ENCODE measurements around the gene KLRG1.

Gene KLRG1

DNA sequence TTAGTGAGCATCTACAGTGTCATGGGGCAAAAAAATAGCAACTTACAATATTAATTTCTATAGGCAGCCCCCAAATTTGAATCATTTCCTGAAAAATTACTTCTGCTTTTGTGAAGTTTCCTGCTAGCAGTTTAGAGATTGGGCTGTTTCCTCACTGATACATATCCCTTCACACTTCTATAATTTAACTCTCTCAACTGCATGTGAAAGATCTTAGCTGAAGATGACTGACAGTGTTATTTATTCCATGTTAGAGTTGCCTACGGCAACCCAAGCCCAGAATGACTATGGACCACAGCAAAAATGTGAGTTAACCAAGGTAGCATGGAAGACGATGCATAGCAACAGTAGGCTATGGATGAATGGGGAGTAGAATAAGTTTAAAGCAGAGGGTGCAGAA is at the start of gene KLRG1:
KLRG1 (plus strand) TSS at position 134 of the 400 bp plus-strand sequence; CDS start at position 224, 90 bp downstream.
- no peak for DNase-seq (ENCODE audit: low read depth in 2 of 2)

DNA sequence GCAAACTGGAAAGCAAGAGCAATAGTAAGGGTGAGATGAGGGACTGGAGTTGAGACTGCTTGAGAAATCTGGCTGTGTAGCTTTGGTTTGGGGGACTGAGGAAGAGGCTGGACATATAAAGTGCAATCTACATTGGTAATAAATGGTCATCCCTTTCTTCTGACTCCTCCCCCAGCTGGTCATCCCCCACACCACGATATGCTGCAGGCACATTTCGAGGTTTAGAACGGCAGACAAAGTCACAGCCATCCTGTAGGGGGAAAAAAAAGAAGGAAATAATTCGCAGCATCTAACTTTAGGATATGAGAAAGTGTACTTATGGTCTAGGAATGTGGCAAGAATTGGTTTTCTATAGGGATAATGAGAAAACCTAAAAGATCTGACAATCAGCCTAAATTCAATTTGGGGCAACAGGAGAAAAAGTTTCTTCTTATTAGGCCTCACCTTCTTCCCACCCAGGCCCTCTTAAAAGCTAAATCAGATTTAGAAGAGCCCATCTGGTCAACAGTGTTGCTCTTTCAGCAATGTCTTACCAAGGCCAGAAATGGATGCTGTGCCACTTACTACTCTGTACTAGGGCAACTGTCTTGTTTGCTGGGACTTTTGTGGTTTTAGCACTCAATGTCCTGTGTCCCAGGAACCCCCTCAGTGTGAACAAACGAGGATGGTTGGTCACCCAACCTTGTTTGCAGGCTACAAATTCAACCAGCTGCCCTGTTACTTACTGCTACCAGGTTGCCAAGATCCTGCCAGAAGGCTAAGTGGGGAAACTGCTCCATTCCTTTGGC is 47.5 kb upstream of the KLRG1 start:
- no peak for DNase-seq (ENCODE audit: low read depth in 2 of 2)

DNA sequence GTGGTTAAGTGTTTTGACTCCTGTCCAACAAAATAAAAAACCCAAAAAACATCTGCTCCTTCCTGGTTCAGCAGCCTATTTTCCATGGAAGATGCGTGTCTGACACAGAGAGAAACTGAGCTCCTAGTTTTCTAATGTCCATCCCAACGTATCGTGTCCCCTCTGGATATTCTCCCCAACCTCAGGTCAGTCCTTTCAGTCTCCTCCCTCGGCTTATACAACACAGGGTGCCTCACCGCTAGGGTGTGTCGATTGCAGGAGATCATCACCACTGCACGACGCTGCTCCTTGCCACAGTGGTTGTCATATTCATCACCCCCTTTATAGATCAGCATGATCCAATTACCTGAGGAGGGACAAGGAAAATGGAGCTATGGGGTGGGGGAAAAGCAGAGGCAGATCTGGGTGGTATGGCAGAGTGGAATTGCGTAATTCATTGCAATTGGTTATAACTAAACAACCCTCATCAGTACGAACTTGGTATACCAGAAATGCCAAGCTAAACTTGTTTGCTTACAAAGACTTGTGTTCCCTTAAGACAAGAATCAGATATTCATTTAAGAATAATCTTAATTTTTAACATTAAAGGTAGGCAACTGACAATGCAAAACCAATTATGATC is 45.7 kb upstream of the KLRG1 start:
- DNase-seq (ENCODE audit: low read depth in 2 of 2), result no peak

DNA sequence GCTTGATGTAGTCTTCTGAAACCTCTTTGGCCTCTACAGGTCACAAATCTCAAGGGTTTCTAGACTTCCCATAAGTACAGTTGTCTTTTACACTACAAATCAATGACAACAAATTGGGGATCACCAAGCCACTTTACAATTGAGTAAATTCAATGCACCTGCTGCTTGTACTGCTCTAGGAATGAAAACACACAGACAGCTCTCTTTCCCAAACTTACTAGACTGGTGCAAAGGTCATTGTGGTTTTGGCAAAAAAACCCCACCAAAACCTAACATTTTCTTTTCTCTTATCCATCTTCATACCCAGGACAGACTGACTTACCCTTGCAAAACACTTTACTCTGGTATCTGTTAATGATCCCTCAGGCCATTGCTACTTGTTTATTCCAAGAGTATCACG is 42.6 kb upstream of the KLRG1 start:
- no peak for DNase-seq (ENCODE audit: low read depth in 2 of 2)

DNA sequence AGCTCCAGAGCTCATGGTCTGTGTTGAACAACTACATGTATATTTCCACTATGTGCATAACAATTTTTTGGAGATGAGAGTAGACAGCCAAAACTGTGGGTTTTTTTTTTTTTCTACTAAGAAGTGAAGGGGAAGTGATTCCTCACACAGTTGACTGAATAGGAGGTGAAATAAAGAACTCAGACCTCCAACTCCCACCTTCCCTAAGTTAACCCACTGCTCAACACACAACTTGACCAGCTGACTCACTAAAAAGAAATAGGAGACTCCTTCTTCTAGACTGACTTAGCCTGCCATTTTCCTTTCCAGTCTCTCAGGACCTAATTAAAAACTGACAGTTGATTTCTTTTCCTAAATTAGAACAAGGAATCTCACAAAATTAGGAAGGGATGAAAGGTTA is 41.6 kb upstream of the KLRG1 start:
- no peak for DNase-seq (ENCODE audit: low read depth in 2 of 2)

DNA sequence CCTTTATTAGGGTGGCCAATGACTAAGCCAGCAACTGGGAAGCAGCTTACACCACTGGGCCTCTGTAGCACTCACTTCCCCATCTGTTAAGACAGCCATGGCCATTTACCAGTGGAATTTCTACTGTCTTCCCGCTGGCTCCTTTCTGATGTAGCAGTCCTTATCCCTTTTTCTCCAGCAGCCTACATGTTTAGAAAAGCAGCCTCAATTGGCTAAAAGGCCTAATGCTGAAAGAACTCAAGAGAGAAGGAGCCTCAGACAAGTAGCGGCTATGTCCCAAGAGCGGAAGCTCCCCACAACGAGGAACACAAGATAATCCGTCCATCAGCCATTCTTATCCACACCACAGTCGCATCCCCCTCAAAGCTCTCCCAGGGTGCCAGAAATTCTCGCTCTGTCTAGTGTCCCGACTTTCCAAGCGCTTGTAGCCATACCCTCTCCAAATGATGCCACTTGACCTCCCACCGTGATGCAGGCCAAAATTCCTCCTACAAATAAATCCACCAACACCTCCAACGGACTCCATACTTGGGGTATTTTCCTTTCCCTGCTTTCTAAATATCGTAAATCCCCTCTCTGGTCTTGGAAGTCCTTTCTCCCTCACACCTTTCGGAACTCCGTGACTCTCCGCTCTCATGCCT is 40.5 kb upstream of the KLRG1 start:
- DNase-seq (ENCODE audit: low read depth in 2 of 2), result no peak

DNA sequence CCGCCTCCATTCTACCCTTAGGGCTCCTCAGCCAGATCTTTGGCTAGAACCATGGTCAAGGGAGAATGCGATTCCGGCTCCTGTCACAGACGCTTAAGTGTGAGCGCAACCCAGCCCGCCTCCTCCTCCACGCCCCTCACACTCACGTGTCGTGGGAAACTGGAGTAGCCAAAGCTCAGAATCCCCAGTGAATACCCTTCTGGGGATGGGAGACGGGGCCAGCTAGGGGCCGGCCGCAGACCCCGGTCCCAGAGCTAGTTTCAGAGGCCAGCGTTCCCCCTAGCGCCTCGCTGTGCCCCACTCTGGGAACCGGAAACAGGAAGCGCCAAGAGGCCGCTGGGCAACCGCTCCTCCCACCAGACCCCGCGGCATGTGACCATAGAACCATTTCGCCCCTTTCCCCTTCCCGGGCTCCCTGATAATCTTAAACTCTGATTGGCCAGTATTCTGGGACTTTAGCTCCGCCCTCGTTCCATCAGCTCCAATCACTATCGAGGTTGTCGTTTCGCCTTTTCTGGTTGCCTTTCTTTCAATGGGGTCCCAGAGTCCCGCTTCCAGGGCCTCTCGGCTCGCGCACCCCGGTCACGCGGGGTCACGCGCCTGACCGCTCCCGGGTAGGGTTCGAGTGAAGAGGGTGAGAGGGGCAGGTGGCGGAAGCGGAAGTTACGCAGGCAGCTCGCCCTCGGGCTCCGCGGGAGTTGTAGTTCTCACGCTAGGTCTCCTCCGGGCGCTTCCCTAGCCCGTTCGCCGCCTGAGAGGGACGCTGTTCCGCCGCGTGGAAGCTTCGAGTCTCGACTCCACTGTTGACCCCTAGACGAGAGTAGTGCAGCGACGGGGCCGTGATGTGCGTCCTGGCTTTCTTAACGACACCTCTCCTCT is 39.8 kb upstream of the KLRG1 start, which contains the start of gene M6PR:
M6PR (minus strand) TSS at position 304 of the 879 bp plus-strand sequence. CDS start 3,241 bp downstream, outside the sequence.
- peak; percentile 79 to 89 for DNase-seq (ENCODE audit: low read depth in 2 of 2)

DNA sequence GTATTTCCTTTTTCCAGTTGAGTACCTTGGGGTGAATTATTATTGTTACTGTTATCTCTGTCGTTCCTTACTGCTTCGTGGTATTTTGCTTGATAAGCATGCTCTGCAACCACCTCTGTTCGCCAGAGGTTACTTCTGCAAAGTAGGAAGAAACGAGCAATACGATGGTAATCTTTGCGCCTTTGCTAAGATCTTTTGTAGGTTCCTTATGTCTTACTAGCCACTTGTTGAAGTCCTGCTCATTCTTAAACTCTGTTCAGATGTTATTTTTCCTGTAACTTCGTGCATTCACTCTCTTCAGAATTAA is 39.2 kb upstream of the KLRG1 start:
- no peak for DNase-seq (ENCODE audit: low read depth in 2 of 2)

DNA sequence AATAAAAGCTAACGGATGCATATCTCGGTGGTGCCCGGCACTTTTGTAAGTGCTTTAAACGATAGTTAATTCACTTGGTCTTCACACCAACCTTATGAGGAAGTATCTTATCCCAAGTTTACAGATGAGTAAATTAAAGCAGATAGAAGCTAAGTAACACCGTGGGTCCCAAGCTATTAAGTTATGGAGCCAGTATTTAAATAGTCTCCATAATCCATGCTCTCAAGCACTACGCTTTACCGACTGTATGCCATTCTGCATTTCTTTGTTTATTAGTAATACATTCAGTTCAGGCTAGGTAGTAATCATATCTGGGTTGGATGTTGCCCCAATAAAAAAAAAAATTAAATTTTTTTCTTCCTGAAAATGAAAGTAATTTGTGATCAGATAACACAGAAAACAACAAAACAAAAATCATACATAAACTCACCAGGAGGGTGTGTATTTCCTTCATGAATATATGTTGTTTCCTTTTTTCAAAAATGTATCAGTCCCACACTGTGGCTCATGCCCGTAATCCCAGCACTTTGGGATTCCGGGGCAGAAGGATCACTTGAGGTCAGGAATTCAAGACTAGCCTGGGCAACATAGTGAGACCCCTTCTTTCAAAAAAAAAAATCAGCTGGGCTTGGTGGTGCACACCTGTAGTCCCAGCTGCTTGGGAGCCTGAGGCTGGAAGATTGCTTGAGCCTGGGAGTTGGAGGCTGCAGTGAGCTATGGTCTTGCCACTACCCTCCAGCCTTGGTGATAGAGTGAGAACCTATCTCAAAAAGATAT is 38.5 kb upstream of the KLRG1 start:
- DNase-seq (ENCODE audit: low read depth in 2 of 2), result no peak

DNA sequence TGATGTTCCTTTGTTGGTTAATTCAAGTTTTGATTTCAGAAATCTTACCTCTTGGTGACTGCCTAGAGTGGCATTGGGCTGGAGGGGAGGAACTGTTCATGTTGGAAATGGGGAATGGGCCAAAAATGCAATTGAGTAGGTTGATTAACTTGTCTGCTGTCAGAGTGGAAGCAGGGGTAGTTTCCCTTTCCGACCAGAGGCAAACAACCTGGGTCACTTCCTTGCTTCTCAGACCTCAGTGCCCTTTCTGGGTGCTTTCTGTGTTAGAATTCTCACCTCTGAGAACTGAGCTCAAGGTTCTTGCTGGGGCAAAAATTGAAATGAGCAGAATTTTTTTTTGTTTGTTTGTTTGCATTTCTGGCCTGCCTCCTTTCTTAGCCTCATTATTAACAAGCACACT is 37.6 kb upstream of the KLRG1 start:
- peak; percentile 16 to 17 for DNase-seq (ENCODE audit: low read depth in 2 of 2)

DNA sequence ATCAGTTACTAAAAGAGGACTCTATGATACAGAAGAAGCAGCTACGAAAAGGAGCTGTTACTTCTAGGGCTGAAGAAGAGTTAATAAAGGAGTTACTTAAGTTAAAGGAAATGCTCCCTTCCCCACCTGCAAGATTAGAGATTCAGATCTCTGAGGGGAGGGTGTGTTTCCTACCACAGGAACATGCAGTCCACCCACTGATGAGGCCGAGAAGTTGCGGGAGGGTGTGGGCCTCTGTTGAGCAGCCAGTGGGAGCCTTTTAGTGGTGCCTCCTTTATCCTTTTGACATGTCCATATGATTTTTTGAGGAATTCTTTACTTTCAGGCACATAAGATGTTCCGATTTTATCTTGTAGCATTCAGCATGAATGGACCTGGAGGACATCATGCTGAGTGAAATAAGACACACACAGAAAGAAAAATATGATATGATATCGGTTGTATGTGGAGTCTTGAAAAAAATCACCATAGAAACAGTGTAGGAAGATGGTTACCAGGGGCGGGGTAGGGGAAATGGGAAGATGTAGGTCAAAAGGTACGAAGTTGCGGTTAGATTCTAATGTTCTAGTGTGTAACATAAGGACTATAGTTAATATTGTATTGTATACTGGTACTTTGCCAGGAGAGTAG is 35.5 kb upstream of the KLRG1 start:
- peak; percentile 27 to 37 for DNase-seq (ENCODE audit: low read depth in 2 of 2)

DNA sequence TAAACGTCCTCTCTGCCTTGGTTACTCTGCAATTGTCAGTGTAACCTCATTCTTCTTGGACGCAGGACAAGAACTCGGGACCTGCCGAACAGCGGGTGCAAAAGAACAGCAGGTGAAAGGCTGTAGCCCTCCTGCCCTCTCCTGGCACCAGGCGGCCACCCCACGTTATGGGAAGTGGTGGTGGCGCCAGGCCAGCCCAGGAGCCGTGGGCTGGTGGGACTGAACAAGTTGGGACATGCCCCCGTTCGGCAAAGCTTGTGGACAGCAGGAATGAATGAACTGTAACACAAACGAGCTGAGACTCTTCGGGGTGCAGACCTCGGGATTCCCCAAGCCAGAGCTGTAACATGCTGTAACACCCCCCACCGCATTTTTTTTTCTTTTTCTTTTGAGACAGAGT is 33.3 kb upstream of the KLRG1 start:
- DNase-seq (ENCODE audit: low read depth in 2 of 2), result no peak

DNA sequence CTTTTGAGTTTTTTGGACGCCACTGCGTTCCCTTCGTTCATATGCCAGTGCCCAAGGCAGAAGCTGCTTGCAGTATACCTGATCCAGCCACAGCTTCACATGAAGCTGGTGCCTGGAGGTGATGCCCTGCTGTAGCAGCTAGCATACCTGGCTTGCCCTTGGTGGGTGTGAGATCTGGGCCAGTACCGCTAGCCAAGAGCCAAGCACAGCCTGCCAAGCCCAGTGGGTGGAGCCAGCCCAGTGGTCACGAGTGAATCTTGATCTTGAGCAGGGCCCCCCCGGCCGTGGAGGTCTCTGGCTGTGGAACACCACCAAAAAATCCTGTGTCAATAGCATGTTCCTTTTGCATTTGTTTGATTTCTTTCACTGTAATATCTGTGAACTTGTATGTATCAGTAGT is 32.6 kb upstream of the KLRG1 start:
- DNase-seq (ENCODE audit: low read depth in 2 of 2), result no peak

DNA sequence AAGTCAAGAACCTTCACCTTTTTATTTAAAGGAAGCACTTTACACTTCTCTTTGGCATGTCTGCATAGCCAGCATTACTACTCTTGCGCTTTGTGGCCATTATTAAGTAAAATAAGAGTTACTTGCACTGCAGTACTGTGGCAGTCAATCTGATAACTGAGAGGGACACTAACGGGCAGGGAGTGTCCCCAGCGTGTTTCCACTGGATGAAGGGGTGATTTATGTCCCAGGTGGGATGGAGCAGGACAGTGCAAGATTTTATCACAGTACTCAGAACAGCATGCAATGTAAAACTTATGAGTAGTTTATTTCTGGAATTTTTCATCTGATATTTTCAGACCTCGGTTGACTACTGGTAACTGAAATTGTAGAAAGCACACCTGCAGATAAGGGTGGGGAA is 31.8 kb upstream of the KLRG1 start:
- no peak for DNase-seq (ENCODE audit: low read depth in 2 of 2)

DNA sequence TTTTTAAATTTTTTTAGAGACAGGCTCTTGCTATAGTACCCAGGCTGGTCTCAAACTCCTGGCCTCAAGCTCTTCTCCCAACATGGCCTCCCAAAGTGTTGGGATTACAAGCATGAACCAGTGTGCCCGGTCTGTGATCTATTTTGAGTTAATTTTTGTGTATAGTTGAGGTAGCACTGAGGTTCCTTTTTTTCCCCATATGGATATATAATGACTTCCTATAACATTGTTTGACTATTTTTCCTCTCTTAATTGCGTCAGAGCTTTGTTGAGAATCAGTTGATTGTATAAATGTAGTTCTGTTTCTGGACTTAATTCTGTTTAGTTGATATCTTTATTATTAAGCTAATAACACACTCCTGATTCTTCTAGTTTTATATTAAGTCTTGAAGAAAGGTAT is 31.3 kb upstream of the KLRG1 start:
- no peak for DNase-seq (ENCODE audit: low read depth in 2 of 2)

DNA sequence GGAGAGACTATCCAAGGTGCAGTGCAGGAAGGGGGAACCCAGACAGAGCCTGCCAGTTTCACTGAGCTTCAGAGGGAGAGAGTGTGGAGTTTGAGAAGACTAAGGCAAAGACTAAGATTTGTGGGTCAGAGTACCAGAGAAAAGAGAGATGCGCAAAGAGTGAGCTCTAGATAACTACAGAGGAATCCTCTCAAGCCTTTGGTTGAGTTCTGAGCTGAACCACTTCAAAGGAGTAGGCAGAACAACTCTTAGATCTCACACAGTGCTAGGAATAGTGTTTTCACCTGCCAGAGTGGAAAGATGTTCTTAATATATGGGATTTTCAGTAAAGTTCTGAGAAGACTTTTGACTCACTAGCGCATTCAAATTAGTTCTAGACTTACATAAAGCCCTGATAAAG is 29.2 kb upstream of the KLRG1 start:
- no peak for DNase-seq (ENCODE audit: low read depth in 2 of 2)

DNA sequence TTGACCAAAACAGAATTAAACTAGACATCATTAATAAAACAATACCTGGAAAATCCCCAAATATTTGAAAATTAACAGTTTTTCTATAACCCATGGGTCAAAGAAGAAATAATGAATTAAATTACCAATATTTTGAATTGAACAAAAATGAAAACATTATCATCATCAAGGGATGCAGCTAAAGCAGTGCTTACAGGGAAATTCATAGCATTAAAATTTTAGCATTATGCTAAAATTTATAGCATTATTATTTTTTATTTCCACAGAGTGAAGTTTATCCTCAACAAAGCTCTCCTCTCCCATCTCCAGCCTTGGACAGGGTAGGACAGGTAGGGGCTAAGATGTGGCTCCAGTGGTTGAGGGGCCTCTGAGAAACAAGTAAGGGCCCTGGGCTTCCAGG is 20.6 kb upstream of the KLRG1 start:
- no peak for DNase-seq (ENCODE audit: low read depth in 2 of 2)

DNA sequence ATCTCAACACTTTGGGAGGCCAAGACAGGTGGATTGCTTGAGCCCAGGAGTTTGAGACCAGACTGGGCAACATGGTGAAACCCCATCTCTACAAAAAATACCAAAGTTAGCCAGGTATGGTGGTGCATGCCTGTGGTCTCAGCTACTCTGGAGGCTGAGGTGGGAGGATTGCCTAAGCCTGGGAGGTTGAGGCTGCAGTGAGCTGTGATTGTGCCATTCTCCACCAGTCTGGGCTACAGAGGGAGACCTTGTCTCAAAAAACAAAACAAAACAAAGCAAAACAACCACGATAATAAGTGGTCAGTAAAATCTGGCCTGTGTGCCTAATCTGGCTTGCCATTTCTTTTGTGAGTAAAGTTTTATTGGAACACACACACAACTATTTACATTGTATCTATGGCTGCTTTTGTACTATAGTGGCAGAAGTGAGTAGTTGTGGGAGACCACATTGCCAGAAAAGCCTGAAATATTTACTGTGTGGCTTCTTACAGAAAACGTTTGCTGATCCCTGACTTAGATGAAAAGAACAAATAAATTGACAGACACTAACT is 19.4 kb upstream of the KLRG1 start:
- no peak for DNase-seq (ENCODE audit: low read depth in 2 of 2)

DNA sequence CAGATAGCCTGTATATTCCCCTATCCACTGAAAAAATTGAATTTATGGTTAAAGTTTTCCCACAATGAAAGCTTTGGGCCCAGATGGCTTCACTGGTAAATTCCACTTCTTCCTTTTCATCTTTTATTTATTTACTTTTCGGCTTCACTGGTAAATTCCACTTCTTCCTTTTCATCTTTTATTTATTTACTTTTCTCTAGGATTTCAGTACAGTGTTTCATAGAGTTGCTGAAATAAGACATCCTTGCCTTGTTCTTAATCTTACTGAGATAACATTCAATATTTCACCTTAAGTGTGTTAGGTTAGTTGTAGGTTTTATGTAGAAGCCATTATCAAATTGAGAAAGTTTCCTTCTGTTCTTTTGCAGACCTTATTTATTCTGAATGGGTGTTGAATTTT is 18.9 kb upstream of the KLRG1 start:
- DNase-seq (ENCODE audit: low read depth in 2 of 2), result no peak

DNA sequence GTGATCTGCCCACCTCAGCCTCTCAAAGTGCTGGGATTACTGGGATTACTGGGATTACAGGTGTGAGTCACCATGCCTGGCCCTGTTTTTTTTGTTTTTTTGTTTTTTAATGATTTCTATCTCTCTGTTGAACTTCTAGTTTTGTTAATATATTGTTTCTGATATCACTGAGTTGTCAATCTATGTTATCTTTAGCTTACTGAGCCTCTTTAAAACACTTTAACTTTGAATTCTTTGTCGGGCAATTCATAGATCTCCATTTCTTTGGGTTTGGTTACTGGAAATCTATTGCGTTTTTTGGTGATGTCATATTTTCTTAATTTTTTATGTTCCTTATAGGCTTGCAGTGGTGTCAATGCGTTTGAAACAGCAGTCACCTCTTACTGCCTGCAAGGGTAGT is 9.2 kb upstream of the KLRG1 start:
- DNase-seq (ENCODE audit: low read depth in 2 of 2), result no peak

All from stimulated activated CD8-positive, alpha-beta memory T cell treated with anti-CD3 and anti-CD28 coated beads, Interleukin-7, amount 100 ng/mL, for 4 hours (primary cell).